K562 (cell line): ENCODE results near the gene ZFAND2A. TPM values are rescaled to one million over a fixed set of nuclear protein-coding genes. Genes with fewer than 3 reads are reported as not detected.

Experiments
- ATAC-seq: fragments of 200-7000 bp; cut with Tn5 transposase; 3 replicates; pipeline ENCODE4 v1.9.1; 2020; ENCODE audit warnings: moderate library complexity
- BruUV-seq: library from RNA; stranded (reverse); fragments of 400-500 nt; replicated peaks from 2 replicates; lab custom pipeline; 2021; lab: Mats Ljungman, UMichigan
- CTCF ChIA-PET: fragments of 300-600 bp; formaldehyde crosslinking; extraction: SDS; loops from one replicate; lab custom pipeline; 2021; ENCODE audit warnings: low intra/inter-chr PET ratio; lab: Yijun Ruan, JAX
- POLR2A ChIA-PET: fragments of 300-600, 350-650 bp; sonication (Branson Sonifier 250); formaldehyde crosslinking; extraction: SDS; loops from one replicate; lab custom pipeline; 2021; ENCODE audit warnings: antibody characterized with exemption, inconsistent platforms; lab: Yijun Ruan, JAX
- DNase-seq, 4 experiments: peaks; one replicate each; pipeline versions ENCODE4 v3.0.0 to v3.0.0-alpha.2; 2011 to 2018; ENCODE audit warnings: low spot score in 3 of 4, mixed read lengths in 3 of 4; ENCODE audit errors: extremely low read depth in 1 of 4
- FAIRE-seq: peaks from 2 replicates; lab custom pipeline; 2011; peaks lifted over from hg19 to GRCh38; lab: Jason Lieb, UNC
- H2AFZ ChIP-seq: 2 replicates; pipeline ENCODE4 v1.6.0; 2011; ENCODE audit warnings: low read depth, low read length, control low read depth, inconsistent platforms
- H3K27ac ChIP-seq: fragments of 200-600 bp; 3 replicates; pipeline ENCODE4 v1.8.0; 2011; ENCODE audit warnings: low read depth, mild to moderate bottlenecking, control low read depth, inconsistent platforms, low read length, moderate library complexity, mixed read lengths; ENCODE audit errors: extremely low read depth
- H3K27me3 ChIP-seq, 2 experiments: fragments of 300-600 bp in 1 of 2; 2 replicates in 1 of 2; 3 replicates in 1 of 2; pipeline versions ENCODE4 v1.6.0 to v1.8.0; 2011; ENCODE audit warnings: inconsistent platforms in 2 of 2, low read length in 2 of 2, mild to moderate bottlenecking in 1 of 2, mixed read lengths in 1 of 2, moderate library complexity in 1 of 2; ENCODE audit not compliant: control insufficient read depth in 2 of 2, insufficient read depth in 2 of 2
- H3K36me3 ChIP-seq: fragments of 300-600 bp; 3 replicates; pipeline ENCODE4 v1.8.0; 2011; ENCODE audit warnings: mild to moderate bottlenecking, low read length, inconsistent platforms; ENCODE audit not compliant: control insufficient read depth, insufficient read depth
- H3K4me1 ChIP-seq, 2 experiments: fragments of 200-600 bp in 1 of 2; replicated peaks in 1 of 2; 2 replicates in 1 of 2; 3 replicates in 1 of 2; pipeline versions ENCODE4 v1.5.1 to v1.8.0; 2011; ENCODE audit warnings: inconsistent platforms in 2 of 2, low read length in 2 of 2, mild to moderate bottlenecking in 1 of 2, mixed read lengths in 1 of 2, moderate library complexity in 1 of 2; ENCODE audit not compliant: control insufficient read depth in 2 of 2, insufficient read depth in 2 of 2
- H3K4me2 ChIP-seq: 2 replicates; pipeline ENCODE4 v1.6.1; 2011; ENCODE audit warnings: low read length, control low read depth, inconsistent platforms, mixed read lengths; ENCODE audit not compliant: insufficient read depth
- H3K4me3 ChIP-seq: fragments of 200-600 bp; sonication (generic), shearing (Covaris generic); 2 replicates; pipeline ENCODE4 v1.5.1; 2016; ENCODE audit warnings: control low read depth, inconsistent platforms
- H3K79me2 ChIP-seq: fragments of 200-600 bp; 3 replicates; pipeline ENCODE4 v1.8.0; 2011; ENCODE audit warnings: low read length, inconsistent platforms; ENCODE audit not compliant: control insufficient read depth, insufficient read depth
- H3K9ac ChIP-seq, 2 experiments: 2 replicates each; pipeline versions ENCODE4 v1.6.0 to v1.6.1; 2011; ENCODE audit warnings: low read depth in 2 of 2, low read length in 2 of 2, control low read depth in 1 of 2, inconsistent platforms in 1 of 2, mild to moderate bottlenecking in 1 of 2, mixed read lengths in 1 of 2; ENCODE audit not compliant: insufficient read depth in 1 of 2
- H3K9me1 ChIP-seq: one replicate; pipeline ENCODE4 v1.6.0; 2011; ENCODE audit warnings: inconsistent platforms, mild to moderate bottlenecking, low read length, moderate library complexity; ENCODE audit not compliant: control insufficient read depth, insufficient read depth
- H3K9me3 ChIP-seq: replicated peaks from 2 replicates; pipeline ENCODE4 v1.5.1; 2011; ENCODE audit warnings: low read depth, low read length, inconsistent platforms; ENCODE audit not compliant: control insufficient read depth, insufficient read depth
- H4K20me1 ChIP-seq: replicated peaks from 2 replicates; pipeline ENCODE4 v1.6.1; 2011; ENCODE audit warnings: low read length, inconsistent platforms, mixed read lengths; ENCODE audit not compliant: control insufficient read depth, insufficient read depth
- ETS2 ChIP-seq: IDR thresholded peaks from 2 replicates; pipeline ENCODE4 v1.6.1; 2016; ENCODE audit warnings: borderline replicate concordance, missing genetic modification characterization, mild to moderate bottlenecking, moderate library complexity, missing compliant biosample characterization; ENCODE audit not compliant: poor library complexity, severe bottlenecking
- HDGF ChIP-seq: fragments of 450-650 bp; IDR thresholded peaks from 2 replicates; pipeline ENCODE4 v1.6.1; 2016
- RBFOX2 ChIP-seq: fragments of 200-400 bp; formaldehyde crosslinking; IDR thresholded peaks from 2 replicates; pipeline ENCODE4 v1.6.1; 2017; ENCODE audit warnings: low read depth, mild to moderate bottlenecking, low read length, moderate library complexity
- RFX1 ChIP-seq: fragments of 450-650 bp; IDR thresholded peaks from 2 replicates; pipeline ENCODE4 v1.6.1; 2016; ENCODE audit warnings: mild to moderate bottlenecking, moderate library complexity
- ZNF274 ChIP-seq: IDR thresholded peaks from 2 replicates; pipeline ENCODE4 v1.6.1; 2011; ENCODE audit warnings: low read depth, mild to moderate bottlenecking, low read length, moderate library complexity, borderline replicate concordance
- WGBS: fragments of 100-300 bp; shearing (Covaris generic); methylation state at CpG from one replicate; pipeline ENCODE4 v1.1.6; 2016; ENCODE audit warnings: low coverage, mixed read lengths; ENCODE audit not compliant: insufficient coverage; ENCODE audit errors: missing lambda C conversion rate; 5-methylcytosine and 5-hydroxymethylcytosine counted together
- in situ Hi-C: fragments of 300-500 bp; cut with MboI; formaldehyde crosslinking; loops from 4 replicates; pipeline ENCODE4 v1.15.0; 2018; ENCODE audit warnings: inconsistent platforms, mixed read lengths
- intact Hi-C: fragments of 100-400 bp; cut with micrococcal nuclease; formaldehyde crosslinking; loops from 2 replicates; pipeline ENCODE4 v1.14.2; 2022
- polyA plus RNA-seq, 8 experiments: library from polyadenylated mRNA; depleted of rRNA in 4 of 8; stranded (reverse) in 5 of 8; unstranded in 3 of 8; fragments of >200 nt; fragmentation: Nextera tagmentation in 2 of 8; fragmentation: Illumina TruSeq in 1 of 8; extraction: Ambion mirVana in 2 of 8; extraction: Trizol in 1 of 8; gene quantifications; 2 replicates each; pipeline versions ENCODE4 v1.2.1 to v1.2.3, GENCODE V29; 2011 to 2014; ENCODE audit warnings: inconsistent platforms in 1 of 8, missing spikeins in 1 of 8
- total RNA-seq, 7 experiments: library from RNA; depleted of rRNA in 6 of 7; stranded (reverse); fragments of >200 nt in 6 of 7; fragmentation: Illumina TruSeq in 2 of 7; extraction: Trizol in 2 of 7; gene quantifications; 2 replicates each; pipeline versions ENCODE4 v1.2.1 to v1.2.3, GENCODE V29; 2011 to 2021; ENCODE audit warnings: low replicate concordance in 1 of 7
- TF ChIP-seq, protein P1 (sequence below): sonication (generic); formaldehyde crosslinking; IDR thresholded peaks from 2 replicates; pipeline ENCODE4 v1.8.0; 2022; ENCODE audit warnings: mild to moderate bottlenecking, missing genetic modification reagents

Gene ZFAND2A
- total and polyA plus RNA-seq, 9 of the 15 experiments (the other 6 are each of a cell fraction or from before 2014, with no cell fraction given), result 16.8 to 56.8 (median 26.1) TPM

DNA sequence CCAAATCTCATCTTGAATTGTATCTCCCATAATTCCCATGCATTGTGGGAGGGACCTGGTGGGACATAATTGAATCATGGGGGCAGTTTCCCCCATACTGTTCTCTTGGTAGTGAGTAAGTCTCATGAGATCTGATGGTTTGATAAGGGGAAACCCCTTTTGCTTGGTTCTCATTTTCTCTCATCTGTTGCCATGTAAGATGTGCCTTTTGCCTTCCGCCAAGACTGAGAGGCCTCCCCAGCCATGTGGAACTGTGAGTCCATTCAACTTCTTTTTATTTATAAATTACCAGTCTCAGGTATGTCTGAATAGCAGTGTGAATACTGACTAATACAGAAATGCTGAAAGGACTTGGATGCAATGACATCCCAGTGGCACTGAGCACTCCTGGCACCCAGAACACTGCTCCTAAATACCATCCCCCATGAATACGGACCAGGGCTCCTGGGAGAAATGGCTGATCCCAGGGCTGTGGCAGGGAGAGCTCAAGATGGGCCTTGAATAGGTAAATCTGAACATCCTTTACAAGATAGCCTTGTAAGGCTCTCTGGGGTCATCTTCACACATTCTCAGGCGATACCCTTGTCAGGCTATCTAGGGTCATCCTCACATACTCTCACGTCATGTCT lies 19.4 kb downstream of the ZFAND2A start:
- H3K4me1 ChIP-seq, result peaks cover 7 to 24% of the 10 kb centered on the region in 2 experiments; a peak in 4 of 5 replicates
- H2AFZ ChIP-seq, result no peak overlapping the region
- peaks cover 13% of the 10 kb centered on the region for H3K79me2 ChIP-seq
- DNase-seq, result no peak
- POLR2A ChIA-PET, result no interaction called here
- 63% methylated on average over 4 of the region's 4 CpGs for WGBS
- no peak overlapping the region for H3K4me2 ChIP-seq
- in situ Hi-C loops, result no loop called here
- no peak for TF ChIP-seq ETS2 (tag)
- no peak for TF ChIP-seq RBFOX2
- TF ChIP-seq RFX1, result no peak
- no peak for TF ChIP-seq HDGF
- TF ChIP-seq, protein P1, sequence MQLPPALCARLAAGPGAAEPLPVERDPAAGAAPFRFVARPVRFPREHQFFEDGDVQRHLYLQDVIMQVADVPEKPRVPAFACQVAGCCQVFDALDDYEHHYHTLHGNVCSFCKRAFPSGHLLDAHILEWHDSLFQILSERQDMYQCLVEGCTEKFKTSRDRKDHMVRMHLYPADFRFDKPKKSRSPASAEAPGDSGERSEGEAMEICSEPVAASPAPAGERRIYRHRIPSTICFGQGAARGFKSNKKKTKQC (CRISPR knock-in tag), result no peak
- no peak for TF ChIP-seq ZNF274
- TF ChIP-seq, all 486 proteins: peak for 0
- Histone ChIP-seq H3K27me3 (no peaks in the 10 kb centered on the region), H3K9me1 (no peaks in the 10 kb centered on the region), H3K9ac (no peak overlapping the region), H3K4me3 (no peak overlapping the region), H4K20me1 (no peaks in the 10 kb centered on the region), H3K9me3 (no peaks in the 10 kb centered on the region), H3K36me3 (no peaks in the 10 kb centered on the region), H3K27ac (no peak overlapping the region)
- ATAC-seq (no peak), FAIRE-seq (no peak)
- intact Hi-C loops, result no loop called here
- CTCF ChIA-PET, result interaction anchor here (1.2 kb wide), 1 partner anchor 148 kb away, joined by 5 read pairs; no protein-coding TSS in a partner anchor
- no TSS peak for BruUV-seq
